GM12891 (cell line): ENCODE measurements around the gene ZNF330.

Source experiments
- DNase-seq: peaks from one replicate; pipeline ENCODE4 v3.0.0; 2011; ENCODE audit warnings: low spot score; ENCODE audit not compliant: insufficient read length
- FAIRE-seq: peaks from 2 replicates; lab custom pipeline; 2011; peaks lifted over from hg19 to GRCh38; lab: Jason Lieb, UNC
- PAX5 ChIP-seq: IDR thresholded peaks from 2 replicates; pipeline ENCODE4 v1.6.1; 2011; ENCODE audit warnings: low read length, moderate library complexity, mild to moderate bottlenecking; ENCODE audit not compliant: insufficient read depth, severe bottlenecking
- POLR2A ChIP-seq: IDR thresholded peaks from 2 replicates; pipeline ENCODE4 v1.6.1; 2011; ENCODE audit warnings: low read depth, low read length, control low read depth
- POLR2AphosphoS5 ChIP-seq: IDR thresholded peaks from 2 replicates; pipeline ENCODE4 v1.6.1; 2011; ENCODE audit warnings: low read depth, low read length, control low read depth
- POU2F2 ChIP-seq: IDR thresholded peaks from 2 replicates; pipeline ENCODE4 v1.6.1; 2011; ENCODE audit warnings: low read depth, mild to moderate bottlenecking, control low read depth, low read length, moderate library complexity
- SPI1 ChIP-seq: IDR thresholded peaks from 2 replicates; pipeline ENCODE4 v1.6.1; 2011; ENCODE audit warnings: low read depth, low read length, control low read depth
- TAF1 ChIP-seq: IDR thresholded peaks from 2 replicates; pipeline ENCODE4 v1.6.1; 2011; ENCODE audit warnings: low read depth, low read length, control low read depth

ZNF330 gene

GRCh38 chr4:141247430-141247780 is 26.7 kb downstream of the ZNF330 start:
- FAIRE-seq: no peak
- DNase-seq: no peak
- no peak for TF ChIP-seq TAF1
- TF ChIP-seq SPI1: no peak
- no peak for TF ChIP-seq POLR2A
- TF ChIP-seq PAX5: no peak
- no peak for TF ChIP-seq POLR2AphosphoS5
- TF ChIP-seq POU2F2: no peak

- DNase-seq: no peak
- TF ChIP-seq POLR2AphosphoS5 (no peak), TAF1 (no peak), SPI1 (no peak), POLR2A (no peak), PAX5 (no peak), POU2F2 (no peak)
- FAIRE-seq: peak; percentile 16
These were observed 27.3 kb downstream of the ZNF330 start for GRCh38 chr4:141248029-141248428.

- FAIRE-seq: no peak
These were observed 27.8 kb downstream of the ZNF330 start for GRCh38 chr4:141248486-141248885.

GRCh38 chr4:141254326-141254725 is 33.6 kb downstream of the ZNF330 start:
- FAIRE-seq (no peak), DNase-seq (no peak)
- TF ChIP-seq POLR2A (no peak), SPI1 (no peak), PAX5 (no peak), POU2F2 (no peak), TAF1 (no peak), POLR2AphosphoS5 (no peak)

More at GRCh38 chr4:141248486-141248885, 27.8 kb downstream of the ZNF330 start:
- no peak for DNase-seq
- TF ChIP-seq POLR2AphosphoS5 (no peak), TAF1 (no peak), POLR2A (no peak)

- DNase-seq: no peak
- no peak for TF ChIP-seq POLR2A
- no peak for TF ChIP-seq TAF1
- no peak for TF ChIP-seq PAX5
- TF ChIP-seq POLR2AphosphoS5: no peak
- TF ChIP-seq POU2F2: no peak
- no peak for TF ChIP-seq SPI1
- no peak for FAIRE-seq
These were observed 34.3 kb downstream of the ZNF330 start for GRCh38 chr4:141255016-141255415.

- TF ChIP-seq POU2F2 (no peak), SPI1 (no peak), POLR2AphosphoS5 (no peak), POLR2A (no peak), PAX5 (no peak), TAF1 (no peak)
- no peak for FAIRE-seq
- DNase-seq: no peak
These were observed 37.9 kb downstream of the ZNF330 start for GRCh38 chr4:141258558-141258957.

- no peak for DNase-seq
- no peak for FAIRE-seq
- TF ChIP-seq POU2F2 (no peak), TAF1 (no peak), PAX5 (no peak), POLR2A (no peak), POLR2AphosphoS5 (no peak), SPI1 (no peak)
These were observed 55.1 kb downstream of the ZNF330 start for GRCh38 chr4:141275834-141276233.

GRCh38 chr4:141283152-141283551 is 62.5 kb downstream of the ZNF330 start:
- no peak for FAIRE-seq
- TF ChIP-seq POLR2A: no peak

GRCh38 chr4:141283563-141283962 is 62.9 kb downstream of the ZNF330 start:
- DNase-seq (no peak), FAIRE-seq (no peak)
- no peak for TF ChIP-seq SPI1
- no peak for TF ChIP-seq POLR2A
- TF ChIP-seq TAF1: no peak

More at GRCh38 chr4:141283152-141283551, 62.5 kb downstream of the ZNF330 start:
- DNase-seq: no peak
